GM19239 (cell line): ENCODE results near the gene CRYBA4.

ENCODE experiments used
- DNase-seq: peaks from one replicate; pipeline ENCODE4 v3.0.0; 2011; ENCODE audit warnings: low spot score; ENCODE audit not compliant: insufficient read length
- FAIRE-seq: peaks from 2 replicates; lab custom pipeline; 2011; peaks lifted over from hg19 to GRCh38; lab: Jason Lieb, UNC

The CRYBA4 gene

DNA sequence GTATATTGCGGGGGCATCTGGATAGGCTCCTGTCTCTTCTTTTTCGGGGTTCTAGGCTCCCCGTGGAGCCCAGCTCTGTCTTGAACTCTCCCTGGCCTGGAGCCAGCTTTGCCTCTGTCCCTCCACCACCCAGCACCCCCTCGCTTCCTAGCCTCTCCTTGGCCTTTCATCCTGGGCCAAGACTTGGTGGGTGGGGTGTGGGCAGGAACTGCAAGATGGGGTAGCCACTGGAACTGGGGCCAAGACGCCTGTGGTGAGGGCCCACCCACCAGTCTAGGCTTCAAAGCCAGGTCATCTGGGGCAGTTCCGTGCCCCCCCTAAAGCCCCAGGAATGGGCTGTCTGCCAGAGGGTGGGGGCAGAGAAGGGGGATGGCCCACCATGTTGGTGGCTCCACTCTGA is 2.3 kb upstream of the CRYBA4 start:
- no peak for DNase-seq
- FAIRE-seq = no peak

DNA sequence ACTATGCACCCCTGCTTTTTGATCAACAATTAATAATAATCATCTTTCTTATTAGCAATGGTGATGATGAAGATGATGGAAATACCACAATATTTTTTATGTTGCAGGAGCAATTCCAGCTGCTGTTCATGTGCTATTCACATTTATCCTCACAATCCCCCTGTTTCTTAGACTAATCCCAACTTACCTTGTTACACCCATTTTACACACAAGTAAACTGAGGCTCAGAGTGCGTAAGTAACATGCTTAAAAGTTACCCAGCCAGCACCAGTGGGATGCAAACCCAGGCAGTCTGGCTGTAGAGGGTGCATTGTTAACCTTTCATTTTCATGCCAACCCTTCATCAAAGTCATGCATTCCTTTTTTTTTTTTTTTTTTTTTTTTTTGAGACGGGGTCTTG is 1.6 kb upstream of the CRYBA4 start:
- FAIRE-seq (no peak), DNase-seq (no peak)

GRCh38 chr22:26623984-26624383 is 2.2 kb downstream of the CRYBA4 start:
- DNase-seq (no peak), FAIRE-seq (no peak)

DNA sequence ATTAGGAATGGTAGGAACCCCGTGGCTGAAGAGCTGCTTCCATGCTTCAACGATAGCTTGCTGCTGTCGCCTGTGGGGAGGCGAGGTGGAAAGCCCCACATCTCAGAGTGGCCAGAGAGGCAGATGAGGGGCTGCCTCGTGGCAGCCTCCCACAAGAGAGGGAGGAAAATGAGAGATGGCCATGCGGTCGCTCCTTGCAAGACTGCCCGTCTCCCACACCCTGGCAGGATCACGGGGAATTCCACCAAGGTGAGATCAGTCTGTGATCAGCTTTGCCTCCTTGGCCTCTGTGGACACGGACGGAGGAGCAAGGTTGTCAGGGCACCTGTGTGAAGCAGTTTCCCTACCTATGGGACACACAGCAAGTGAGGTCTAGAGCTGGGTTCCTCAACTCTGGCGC is 3.0 kb downstream of the CRYBA4 start:
- DNase-seq = no peak
- no peak for FAIRE-seq

GRCh38 chr22:26629988-26630761 is 8.4 kb downstream of the CRYBA4 start:
- no peak for DNase-seq
- no peak for FAIRE-seq

DNA sequence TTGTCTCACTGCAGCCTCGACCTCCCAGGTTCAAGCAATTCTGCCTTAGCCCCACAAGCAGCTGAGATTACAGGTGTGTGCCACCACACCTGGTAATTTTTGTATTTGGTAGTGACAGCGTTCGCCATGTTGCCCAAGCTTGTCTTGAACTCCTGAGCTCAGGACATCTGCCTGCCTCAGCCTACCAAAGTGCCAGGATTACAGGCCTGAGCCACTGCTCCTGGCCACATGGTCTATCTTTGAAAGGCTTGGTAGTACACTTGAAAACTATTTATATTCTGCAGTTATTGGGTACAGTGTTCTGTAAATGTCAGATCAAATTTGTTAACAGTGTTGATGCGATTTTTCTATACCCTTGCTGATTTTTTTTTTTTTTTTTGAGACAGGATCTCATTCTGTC is 9.5 kb downstream of the CRYBA4 start:
- FAIRE-seq (no peak), DNase-seq (no peak)

- FAIRE-seq = no peak
- no peak for DNase-seq
Observed at GRCh38 chr22:26632422-26633155, 10.8 kb downstream of the CRYBA4 start.

DNA sequence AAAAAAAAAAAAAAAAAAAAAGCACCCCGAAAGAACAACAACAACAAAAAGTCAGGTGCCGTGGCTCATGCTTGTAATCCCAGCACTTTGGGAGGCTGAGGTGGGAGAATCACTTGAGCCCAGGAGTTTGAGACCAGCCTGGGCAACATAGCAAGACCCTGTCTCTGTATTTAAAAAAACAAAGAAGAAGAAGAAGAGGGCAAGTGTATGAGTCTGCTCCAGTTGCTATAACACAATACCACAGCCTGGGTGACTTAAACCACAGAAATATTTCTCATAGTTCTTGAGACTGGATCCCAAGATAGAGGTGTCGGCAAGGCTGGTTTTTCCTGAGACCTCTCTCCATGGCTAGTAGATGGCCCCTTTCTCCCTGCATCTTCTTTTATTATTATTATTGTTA is 12.4 kb downstream of the CRYBA4 start:
- FAIRE-seq (no peak), DNase-seq (no peak)

- no peak for FAIRE-seq
- no peak for DNase-seq
Observed at GRCh38 chr22:26635117-26635516, 13.4 kb downstream of the CRYBA4 start.

- FAIRE-seq = no peak
- no peak for DNase-seq
Observed at GRCh38 chr22:26636296-26636695, 14.5 kb downstream of the CRYBA4 start.

DNA sequence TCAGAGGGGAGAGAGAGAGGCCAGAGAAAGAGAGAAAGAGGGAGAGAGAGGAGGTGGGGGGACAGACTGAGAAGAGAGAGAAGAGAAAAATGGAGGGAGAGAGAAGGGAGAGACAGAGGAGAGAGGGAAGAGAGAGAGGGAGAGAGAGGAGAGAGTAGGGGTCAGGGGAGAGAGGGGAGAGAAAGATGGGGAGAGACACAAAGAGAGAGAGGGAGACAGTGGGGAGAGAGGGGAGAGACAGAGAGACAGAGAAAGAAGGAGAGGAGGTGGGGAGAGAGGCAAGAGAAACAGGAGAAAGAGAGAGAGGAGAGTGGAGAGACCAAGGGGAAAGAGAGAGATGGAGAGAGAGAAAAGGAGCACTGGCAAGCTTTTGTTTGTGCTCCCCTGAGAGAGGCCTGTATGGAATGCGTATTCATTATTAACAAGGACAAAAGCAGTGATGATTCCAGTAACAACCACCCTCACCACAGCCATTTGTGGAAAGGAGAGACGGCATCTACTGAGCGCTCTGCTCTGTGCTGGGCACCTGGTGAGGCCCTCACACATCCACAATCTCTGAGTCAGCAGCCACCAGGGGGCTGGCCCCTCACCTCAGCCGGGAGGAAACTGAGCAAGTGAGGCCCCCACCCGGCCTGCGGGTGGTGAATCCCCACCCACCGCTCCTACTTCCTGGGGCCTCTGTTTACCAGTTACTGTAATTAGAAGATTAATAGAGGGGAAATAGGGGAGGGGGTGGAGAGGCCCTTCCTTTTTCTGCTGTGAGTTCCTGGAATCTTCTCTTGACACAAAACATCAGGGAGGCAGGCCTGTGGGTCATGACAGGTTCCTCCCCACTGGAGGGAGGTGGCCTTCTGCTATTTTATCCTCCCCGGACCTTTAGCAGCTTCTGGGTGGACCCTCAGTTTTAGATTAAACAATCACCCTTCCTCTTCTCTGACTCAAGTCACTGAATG is 21.0 kb downstream of the CRYBA4 start:
- FAIRE-seq (peak; percentile 92), DNase-seq (no peak)

- FAIRE-seq = no peak
- no peak for DNase-seq
Observed at GRCh38 chr22:26643418-26644100, 21.8 kb downstream of the CRYBA4 start.

DNA sequence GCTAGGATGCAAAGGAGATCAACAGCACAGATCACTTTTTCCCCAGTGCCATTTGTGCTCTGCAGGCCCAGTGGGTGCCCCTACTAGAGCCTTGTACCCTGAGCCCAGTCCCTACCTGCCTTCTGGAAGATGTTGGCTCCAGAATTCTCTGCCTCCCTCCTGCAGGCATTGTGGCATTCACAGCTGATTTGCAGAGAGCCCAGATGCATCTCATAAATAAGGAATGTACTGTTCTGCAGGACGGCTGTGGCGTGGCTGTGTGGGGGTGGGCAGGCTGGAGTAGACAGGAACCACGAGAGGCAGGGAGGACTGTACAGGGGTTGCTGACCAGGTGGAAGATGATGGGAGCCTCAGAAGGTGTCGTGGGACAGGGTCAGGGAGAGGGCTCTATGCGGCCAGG is 24.4 kb downstream of the CRYBA4 start:
- no peak for DNase-seq
- no peak for FAIRE-seq

- DNase-seq = no peak
Observed at GRCh38 chr22:26648011-26648497, 26.3 kb downstream of the CRYBA4 start.

GRCh38 chr22:26648528-26649388 is 27.0 kb downstream of the CRYBA4 start:
- FAIRE-seq = no peak
- DNase-seq = no peak

More at GRCh38 chr22:26648011-26648497, 26.3 kb downstream of the CRYBA4 start:
- no peak for FAIRE-seq

- no peak for FAIRE-seq
- no peak for DNase-seq
Observed at GRCh38 chr22:26650722-26651421, 29.1 kb downstream of the CRYBA4 start.

- DNase-seq (no peak), FAIRE-seq (peak; percentile 54)
Observed at GRCh38 chr22:26651815-26652214, 30.1 kb downstream of the CRYBA4 start.
